ENCODE data around the gene ADAMTS5. TPM values are rescaled to one million over a fixed set of nuclear protein-coding genes. Genes with fewer than 3 reads are reported as not detected.

Gene ADAMTS5
- total RNA-seq, result 3.4 and 18.6 TPM in 2 replicates

GRCh38 chr21:26967062-26967913 lies at the start of gene ADAMTS5:
TSS of gene ADAMTS5 (minus strand) at chr21:26967088. CDS start at chr21:26966391, 697 bp downstream.

Other genes starting within 250 kb of the ADAMTS5 start
- 28.4 and 39.4 TPM in 2 replicates for gene ADAMTS1, start 121.7 kb downstream of the ADAMTS5 start, total RNA-seq

Data from mesangial cell (primary cell).